Cerebellar cortex (tissue), 1 donor: ENCODE results near the gene MAP3K7.
"Not testable (repeated sequence)": the region's sequence is repeated elsewhere in the genome, so short reads cannot be mapped to it uniquely, and the experiment has no call there.

Experiments
- DNase-seq: peaks from one replicate; pipeline ENCODE4 v3.0.0-alpha.2; 2015; ENCODE audit warnings: low spot score

Gene MAP3K7

DNA sequence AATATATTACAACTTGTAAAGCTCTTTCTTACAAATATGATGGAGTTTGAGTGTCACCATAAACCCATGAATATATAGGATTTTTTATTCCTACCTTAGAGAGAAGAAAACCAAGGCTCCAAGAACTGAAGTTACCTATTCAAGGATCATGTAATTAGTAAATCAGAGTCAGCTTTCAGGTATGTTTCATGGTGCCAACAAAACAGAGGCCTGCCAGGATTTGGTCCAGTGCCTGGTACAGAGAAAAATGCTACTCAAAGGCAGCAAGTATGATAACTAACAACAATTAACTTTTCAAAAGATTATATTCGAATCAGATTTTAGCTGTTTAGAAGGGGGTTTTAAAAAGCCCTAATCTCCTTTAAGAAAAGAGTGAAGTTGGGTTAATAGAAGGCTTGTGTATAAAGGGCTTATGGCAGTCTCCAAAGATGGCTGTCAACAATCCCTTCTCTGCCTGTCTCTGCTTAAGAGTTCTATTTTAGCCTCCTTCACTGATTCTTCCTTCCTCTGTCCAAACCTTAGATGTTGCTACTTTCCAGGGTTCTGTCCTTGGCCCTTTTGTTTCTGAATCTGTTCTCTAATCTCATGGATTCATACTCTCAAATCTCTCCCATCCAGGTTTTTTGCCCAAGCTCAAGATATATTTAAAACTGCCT is 7.8 kb downstream of the MAP3K7 start:
- DNase-seq, result no peak

DNA sequence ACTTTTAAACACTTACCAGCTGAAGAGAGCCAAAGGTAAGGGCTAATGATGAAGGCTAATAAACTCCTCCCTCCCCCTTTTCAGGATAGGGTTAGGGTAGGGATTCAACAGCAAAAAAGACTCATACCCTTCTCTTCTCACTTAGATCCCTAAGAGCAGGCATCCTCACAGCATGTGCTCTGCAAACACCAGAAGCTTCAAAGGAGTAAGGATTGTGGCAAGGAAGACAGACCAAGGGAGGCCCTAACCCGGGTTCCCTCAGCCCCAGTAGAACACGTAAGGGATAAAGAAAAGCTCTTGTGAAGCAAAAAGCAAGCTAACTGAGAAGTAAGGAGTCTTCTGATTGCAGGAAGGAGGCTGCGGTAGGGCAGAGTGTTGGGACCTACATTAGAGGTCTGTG is 11.6 kb downstream of the MAP3K7 start:
- no peak for DNase-seq

DNA sequence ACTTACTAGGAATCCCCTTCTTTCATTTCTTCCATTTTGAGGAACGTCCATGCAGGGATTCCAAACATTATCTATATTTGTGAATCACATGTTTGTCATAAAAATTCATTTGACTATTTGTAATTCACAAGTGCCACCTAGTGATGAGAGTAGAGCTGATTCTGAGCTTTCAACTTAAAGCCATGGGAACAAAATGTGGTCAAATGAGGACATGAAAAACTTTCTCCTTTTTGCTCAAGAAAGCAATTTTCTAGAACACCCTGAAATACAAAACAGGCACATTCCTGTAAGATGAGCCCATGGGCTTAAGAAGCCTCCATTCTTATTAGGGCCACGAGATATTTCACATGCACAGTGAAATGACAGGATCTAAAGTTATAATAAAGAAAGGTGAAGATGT is 12.3 kb downstream of the MAP3K7 start:
- no peak for DNase-seq

DNA sequence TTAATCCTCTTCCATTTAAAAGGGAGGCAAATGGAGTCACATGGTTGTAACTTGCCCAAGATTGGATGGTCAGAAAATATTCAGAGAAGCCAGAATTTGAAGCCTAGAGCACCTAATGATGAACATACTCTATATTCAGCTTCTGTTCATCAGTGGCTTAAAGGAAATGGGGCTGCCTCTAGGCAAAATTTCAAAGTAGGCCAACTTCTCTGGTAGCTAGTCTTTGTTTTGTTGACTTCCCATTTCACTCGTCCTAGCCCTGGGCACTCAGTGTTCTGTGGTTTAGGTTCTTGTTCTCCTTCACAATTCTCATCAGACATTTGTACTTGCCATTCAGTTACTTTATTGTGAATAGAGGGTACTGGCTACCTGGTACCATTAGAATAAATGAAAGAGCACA is 13.2 kb downstream of the MAP3K7 start:
- no peak for DNase-seq

DNA sequence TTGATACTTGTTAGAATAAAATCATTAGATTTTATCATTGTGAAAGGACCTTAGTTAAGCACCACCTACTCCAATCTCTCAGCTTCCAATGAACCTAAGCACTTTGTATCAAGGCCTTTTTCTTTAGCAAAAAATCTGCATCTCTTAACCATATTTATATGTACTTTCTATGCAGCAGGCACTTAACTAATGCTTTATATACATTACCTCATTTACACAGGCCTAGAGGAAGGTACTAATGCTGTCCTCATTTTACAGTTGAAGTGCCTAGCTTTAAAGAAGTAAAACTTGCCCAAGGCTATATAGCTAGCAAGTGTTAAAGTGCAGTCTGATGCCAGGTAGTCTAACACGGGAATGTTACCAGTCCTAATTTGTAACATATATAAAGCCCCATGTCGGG is 14.0 kb downstream of the MAP3K7 start:
- no peak for DNase-seq

DNA sequence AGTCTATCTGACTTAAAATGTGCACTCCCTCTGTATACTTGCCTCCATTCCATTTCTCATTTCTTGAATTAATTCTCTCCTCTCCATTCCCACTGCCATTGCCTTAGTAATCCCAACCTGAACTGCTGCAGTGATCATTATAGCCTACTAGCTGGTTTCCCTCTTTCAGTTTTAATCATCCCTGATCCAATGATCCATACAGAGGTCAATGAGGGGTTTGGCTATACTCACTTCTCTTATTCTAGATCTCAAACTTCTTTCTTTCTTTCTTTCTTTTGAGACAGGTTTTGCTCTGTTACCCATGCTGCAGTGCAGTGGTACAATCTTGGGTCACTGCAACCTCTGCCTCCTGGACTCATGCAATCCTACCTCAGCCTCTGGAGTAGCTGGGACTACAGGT is 17.6 kb downstream of the MAP3K7 start:
- no peak for DNase-seq

DNA sequence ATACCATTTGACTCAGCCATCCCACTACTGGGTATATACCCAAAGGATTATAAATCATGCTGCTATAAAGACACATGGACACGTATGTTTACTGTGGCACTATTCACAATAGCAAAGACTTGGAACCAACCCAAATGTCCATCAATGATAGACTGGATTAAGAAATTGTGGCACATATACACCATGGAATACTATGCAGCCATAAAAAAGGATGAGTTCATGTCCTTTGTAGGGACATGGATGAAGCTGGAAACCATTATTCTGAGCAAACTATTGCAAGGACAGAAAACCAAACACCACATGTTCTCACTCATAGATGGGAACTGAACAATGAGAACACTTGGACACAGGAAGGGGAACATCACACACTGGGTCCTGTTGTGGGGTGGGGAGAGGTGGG is 19.2 kb downstream of the MAP3K7 start:
- not testable (repeated sequence) for DNase-seq

DNA sequence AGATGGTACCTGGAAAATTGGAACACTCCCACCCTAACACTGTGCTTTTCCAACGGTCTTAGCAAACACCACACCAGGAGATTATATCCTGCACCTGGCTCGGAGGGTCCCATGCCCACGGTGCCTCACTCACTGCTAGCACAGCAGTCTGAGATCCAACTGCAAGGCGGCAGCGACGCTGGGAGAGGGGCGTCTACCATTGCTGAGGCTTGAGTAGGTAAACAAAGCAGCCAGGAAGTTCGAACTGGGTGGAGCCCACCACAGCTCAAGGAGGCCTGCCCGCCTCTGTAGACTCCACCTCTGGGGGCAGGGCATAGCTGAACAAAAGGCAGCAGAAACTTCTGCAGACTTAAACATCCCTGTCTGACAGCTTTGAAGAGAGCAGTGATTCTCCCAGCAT is 24.5 kb downstream of the MAP3K7 start:
- DNase-seq, result not testable (repeated sequence)

DNA sequence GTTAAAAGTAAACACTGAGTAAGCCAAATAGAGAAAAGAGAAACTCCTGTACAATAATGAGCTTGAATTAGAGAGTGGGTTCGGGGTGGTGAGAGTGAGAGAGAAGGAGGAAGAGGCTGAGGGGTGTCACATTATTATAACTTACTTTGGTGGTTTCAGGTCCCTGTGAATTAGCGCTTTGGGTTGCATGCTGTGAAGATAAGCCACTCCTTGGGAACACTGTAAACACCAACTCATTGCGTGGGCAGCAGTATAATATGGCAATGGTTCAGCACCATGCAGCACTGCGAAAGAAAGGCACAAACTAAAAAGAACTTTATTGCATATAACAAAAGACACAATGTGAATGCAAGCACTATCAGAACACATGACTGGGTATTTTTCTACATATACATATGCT is 26.9 kb downstream of the MAP3K7 start:
- no peak for DNase-seq

DNA sequence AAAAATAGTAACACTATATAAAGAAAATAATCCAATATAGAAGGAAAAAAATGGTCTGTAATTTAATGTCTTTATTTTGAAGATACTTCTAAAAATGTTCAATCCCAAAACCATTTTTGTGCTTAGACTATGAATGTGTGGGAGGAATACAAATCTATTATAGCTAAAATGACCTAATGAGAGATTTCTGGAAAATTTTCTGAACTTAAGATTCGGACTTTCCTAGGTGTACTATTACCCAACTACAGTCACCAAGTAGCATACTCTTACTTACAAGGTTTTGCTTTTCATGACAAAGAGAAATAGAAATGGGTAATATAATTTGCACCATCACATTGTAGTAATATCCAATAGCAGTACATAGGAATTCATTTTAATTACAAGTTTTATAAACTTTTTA is 29.9 kb downstream of the MAP3K7 start:
- DNase-seq, result no peak

DNA sequence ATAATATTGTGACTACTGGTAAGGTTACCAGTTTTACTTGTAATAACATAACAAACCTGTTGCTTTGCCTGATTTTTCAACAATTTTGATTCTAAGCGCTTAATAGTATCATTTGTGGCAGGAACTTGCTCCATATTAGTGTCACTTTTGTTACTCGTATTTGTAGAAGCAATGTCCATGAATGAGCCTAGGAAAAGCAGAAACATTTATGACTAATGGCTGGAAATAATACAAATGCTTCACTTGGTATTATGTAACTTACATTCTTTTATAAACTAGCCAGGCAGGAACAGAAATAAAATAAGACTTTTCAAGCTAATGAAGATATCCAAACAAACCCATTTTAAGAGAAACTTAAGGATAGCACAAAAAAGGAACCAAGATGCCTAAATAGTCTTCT is 38.9 kb downstream of the MAP3K7 start:
- DNase-seq, result no peak

DNA sequence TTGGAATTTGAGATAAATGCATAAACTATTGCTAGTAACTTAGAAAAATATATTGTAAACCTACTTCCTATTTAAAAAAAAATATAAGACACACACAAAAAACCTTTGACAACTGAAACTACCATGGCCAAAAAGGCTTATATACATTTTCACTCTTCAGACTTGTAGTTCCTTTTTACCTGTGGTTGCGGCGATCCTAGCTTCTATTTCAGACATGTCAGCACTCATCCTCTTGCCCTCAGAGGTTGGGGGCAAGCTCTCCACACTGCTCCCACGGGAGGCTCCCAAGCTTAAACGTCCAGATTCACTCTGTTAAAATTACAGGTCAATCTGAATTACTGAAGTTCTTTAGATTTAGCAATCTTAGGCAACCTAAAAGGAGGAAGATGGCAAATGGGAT is 39.8 kb downstream of the MAP3K7 start:
- DNase-seq, result no peak

DNA sequence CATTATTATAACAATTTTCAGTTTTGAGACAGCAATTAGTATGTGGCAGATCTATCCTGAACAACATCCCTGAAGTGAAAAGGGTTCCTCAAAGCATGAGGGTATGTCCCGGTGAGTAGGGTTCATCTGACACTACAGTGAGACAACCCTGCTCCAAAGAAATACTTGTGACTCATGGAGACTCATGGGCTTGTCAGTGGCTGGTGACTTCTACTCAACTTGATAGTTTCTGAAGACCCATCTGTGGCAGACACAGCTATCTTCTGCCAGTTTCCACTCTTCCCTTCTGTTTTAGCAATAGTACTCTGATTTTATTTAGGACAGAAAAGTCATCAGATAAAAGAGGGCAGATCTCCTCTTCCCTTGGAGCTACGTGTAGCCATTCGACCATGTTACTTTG is 41.4 kb downstream of the MAP3K7 start:
- DNase-seq, result no peak

DNA sequence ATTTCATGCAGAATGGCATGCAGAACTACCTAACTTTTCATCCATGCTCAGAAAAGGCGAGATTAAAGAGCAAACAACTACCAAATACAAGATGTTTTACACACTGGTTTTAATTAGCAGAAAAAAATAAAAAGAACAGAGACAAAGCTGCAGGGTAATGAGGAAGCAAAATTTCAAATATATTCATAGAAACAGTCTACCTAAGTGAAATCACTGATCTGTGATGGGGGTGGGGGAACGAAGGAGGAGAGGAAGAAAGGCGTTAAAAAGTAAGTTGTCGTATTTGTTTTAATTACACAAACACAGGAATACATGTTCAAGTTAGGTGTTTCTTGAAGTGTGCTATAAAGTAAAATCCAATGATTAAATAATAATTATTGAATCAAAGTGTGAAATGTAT is 42.1 kb downstream of the MAP3K7 start:
- DNase-seq, result no peak

DNA sequence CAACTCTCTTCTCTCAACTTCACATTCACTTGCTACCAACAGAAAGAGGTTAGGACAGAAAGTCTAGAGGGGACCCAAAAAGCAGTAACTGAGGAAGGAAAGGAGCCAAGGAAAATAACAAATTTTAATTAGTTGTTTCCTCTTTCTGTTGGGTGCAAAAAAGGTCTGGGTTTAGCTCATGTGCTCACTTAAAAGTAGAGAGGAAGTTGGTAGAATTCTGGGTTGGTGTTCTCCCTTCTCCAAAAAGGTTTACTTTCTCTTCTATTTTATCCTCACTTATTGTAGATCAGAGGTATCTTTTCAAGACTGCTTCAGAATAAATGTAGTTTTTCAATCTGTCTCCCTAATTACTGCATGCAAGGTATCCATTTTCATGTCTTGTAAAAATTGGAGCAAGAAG is 42.8 kb downstream of the MAP3K7 start:
- no peak for DNase-seq

DNA sequence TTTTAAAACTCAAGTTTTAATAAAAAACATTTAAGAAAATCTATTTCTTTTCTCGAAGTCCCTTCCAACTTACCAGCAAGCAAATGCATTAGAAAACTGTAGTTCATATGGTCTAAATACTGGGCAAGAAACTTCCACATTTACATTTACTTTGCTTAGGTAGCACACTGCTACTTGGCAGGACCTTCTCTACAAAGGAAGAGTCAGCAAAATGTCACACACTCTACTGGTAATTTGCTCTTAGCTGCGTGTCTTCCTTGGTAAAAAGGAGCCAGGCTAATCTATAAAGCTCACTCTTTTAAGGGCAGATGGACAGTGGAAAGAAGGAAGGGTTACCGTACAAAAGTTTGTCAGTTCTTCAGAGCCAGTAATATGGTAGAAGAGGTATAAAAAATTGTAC is 45.7 kb downstream of the MAP3K7 start:
- DNase-seq, result no peak

DNA sequence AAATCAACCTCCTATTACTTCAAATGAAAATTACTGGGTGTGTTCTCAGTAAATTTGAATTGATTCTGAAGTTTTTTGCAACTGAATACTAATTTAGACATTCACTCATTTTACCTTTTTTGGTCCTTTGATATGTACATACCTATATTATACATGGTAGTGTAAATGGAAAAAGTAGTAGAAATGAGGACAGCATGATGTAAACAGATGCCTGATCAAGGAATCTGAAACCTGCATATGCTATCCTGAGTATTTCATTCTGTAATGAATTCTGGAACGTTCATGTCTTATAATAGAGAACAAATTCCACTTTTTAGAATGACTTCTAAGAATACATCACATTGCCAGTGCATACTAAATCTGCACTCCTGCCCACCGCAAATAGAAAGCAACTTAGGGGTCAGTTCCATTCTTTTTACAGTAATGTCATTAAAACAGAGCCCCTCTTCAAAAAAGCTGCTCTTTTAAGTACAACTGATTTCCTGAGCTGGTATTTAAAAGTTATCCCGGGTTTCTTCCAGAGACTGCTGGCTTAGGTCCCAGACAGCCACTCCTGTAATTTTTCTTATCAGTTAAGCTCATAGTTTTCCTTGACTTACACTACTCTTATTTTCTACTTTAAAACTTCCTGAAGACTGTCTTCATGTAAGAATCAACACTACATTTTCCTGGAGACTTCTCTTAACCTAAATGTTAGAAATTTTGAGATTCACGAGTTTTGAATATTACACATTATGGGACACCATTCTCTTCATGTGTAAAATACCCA is 48.4 kb downstream of the MAP3K7 start:
- no peak for DNase-seq

DNA sequence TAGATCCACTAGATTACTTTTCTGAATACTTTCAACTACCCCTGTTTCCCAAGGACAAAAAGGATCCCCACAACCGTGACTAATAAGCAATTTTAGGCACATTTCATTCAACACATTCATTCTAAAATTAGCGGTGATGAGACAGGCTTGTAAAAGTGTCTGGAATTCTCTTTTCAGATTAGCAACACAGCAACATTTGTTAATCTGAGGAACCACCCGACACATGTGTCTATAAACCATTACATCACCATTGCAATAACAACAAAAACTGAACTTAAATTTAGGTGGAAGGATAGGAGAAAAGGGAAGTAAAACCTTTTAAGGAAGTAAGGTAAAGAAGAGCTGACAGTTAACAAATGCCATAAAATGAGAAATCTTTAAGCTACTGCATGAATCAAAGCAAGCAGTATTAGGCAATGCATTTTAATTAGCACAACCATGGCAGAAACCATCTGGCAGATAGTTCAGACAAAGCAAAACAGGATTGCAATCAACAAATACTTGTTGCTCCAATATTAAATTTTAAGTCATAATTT is 49.1 kb downstream of the MAP3K7 start:
- no peak for DNase-seq

DNA sequence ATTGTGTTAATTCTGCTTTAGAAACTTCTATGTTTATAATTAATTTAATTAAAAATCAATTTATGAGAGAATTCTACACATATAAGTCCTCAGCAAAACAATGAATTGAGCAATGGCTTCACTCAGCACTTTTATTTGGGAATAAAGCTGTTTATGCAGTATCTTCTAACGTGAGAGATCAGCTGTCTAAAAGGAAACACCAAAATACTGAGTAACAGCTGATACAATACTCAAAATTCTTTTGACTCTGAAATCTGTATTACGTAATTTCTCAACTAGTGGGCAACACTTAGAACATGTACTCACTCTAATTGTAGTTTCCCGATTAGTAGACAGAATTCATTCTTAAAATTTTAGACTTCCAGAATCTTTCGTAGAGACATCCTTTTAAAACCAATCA is 49.8 kb downstream of the MAP3K7 start:
- DNase-seq, result no peak

DNA sequence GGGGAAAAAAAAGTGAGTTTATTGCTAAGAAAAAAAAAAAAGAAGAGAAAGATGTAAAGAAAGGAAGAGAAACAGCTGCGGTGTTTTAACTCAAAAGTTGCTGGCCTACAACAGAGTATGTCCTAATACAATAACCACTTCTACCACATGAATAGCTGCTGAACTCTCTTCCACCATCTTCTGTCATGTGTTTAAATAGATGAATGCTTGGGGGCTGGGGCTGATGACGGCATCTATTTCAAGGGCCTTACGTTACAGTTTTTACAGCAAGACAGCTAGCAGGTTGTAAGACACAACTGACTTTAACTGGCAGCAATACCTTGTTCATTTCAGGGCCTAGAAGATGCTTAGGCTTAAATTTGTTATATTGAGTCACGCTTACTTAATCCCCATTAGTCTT is 50.4 kb downstream of the MAP3K7 start:
- no peak for DNase-seq

DNA sequence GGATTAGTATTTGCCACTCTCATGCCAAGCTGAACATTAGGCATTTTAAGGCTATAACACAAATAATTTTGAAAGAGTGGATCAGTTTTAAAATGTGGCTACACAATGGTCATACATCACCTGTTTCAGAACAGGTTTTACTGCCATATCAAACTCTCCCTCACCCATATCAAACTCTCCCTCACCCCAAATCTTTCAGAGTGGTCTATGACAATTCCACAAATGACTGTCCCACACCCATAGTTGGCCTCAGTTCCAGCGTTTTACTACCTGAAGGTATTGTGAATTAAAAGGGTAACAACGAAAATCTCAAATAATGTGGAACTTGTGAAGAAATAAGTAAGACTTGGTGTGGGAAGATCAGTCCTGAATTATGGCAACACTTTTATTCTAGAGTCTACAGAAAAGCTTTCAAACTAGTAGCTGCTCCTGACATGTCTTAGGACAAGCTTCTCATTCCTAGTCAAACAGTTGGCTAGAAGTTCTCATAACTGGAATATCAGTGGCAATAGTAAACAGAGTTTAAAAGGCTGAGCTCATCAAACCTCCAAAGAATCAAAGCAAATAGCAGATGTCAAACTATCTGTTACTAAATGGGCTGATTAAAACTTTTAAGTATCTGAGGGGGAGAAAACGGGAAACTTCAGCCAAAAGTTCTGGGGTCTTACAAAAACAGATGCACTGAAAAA is 52.4 kb downstream of the MAP3K7 start:
- DNase-seq, result no peak

DNA sequence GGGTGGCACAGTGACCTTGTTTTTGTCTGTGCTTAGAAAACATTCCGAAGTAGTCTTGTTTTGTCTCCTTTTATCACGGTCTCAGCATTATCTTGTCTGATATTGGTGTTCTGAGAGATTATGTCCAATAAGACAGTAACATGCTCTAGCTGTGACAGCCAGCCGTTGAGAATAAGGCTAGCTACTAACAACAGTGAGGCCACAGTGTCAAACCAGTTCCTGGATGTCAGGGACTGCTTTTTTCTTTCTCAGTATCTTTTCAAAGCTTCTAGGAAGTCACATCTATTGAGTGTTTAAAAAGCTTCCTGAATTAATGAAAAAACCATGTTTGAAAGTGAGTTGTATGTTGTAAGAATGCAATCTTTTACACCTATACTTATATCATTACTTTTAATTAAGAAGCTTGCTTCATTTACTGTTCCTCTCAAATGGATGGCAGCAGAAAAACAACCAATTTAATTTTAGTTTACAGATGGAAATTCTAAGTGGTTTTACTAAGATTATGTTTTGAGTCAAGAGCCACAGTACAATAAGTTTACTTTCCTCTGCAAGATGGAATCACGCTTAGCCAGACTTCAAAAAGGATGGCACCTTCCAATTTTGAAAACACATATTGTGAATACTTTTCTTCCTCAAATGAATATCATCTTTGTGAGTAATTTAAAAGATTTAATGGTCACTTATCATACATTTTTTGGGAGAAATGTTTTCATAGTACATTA is 53.1 kb downstream of the MAP3K7 start:
- no peak for DNase-seq
